Measurements from ENCODE around the gene VPS39. TPM values are rescaled to one million over a fixed set of nuclear protein-coding genes. Genes with fewer than 3 reads are reported as not detected.

The VPS39 gene
- polyA plus RNA-seq: 22.1 and 29.9 TPM in 2 replicates

GRCh38 chr15:42207674-42208579 lies at the start of gene VPS39:
VPS39 (minus strand) TSS chr15:42208304; CDS start chr15:42208153, 151 bp downstream.

GRCh38 chr15:42156243-42156922 lies 51.7 kb downstream of the VPS39 start, which contains the start of gene PLA2G4F:
PLA2G4F (minus strand) TSS chr15:42156636; CDS start chr15:42156549, 87 bp downstream.

Other genes with a start within 250 kb of the VPS39 start
- gene EHD4, start 235.7 kb downstream of the VPS39 start, polyA plus RNA-seq: 5.6 and 7.1 TPM in 2 replicates
- gene PLA2G4E, start 187.3 kb downstream of the VPS39 start, polyA plus RNA-seq: 0.07 and 0.13 TPM in 2 replicates
- 0.35 and 1.7 TPM in 2 replicates for gene PLA2G4D, start 113.7 kb downstream of the VPS39 start, polyA plus RNA-seq
- not detected in 2 replicates for gene PLA2G4F, start 51.7 kb downstream of the VPS39 start, polyA plus RNA-seq
- gene GANC, start 64.9 kb upstream of the VPS39 start, polyA plus RNA-seq: 3.2 and 6.6 TPM in 2 replicates
- 23.1 and 38.6 TPM in 2 replicates for gene TMEM87A, start 65.1 kb upstream of the VPS39 start, polyA plus RNA-seq
- 1.1 and 1.5 TPM in 2 replicates for gene CAPN3, start 151.2 kb upstream of the VPS39 start, polyA plus RNA-seq

All from Purkinje cell (primary cell).